NCI-H524 (cell line): ENCODE results near the gene NR5A1.
A peak's percentile ranks its signal among the peaks of the same experiment; 100 is the strongest.

Experiments used
- DNase-seq, 2 experiments: peaks; one replicate each; lab custom pipeline; 2025; lab: John Stamatoyannopoulos, UW

The NR5A1 gene

DNA sequence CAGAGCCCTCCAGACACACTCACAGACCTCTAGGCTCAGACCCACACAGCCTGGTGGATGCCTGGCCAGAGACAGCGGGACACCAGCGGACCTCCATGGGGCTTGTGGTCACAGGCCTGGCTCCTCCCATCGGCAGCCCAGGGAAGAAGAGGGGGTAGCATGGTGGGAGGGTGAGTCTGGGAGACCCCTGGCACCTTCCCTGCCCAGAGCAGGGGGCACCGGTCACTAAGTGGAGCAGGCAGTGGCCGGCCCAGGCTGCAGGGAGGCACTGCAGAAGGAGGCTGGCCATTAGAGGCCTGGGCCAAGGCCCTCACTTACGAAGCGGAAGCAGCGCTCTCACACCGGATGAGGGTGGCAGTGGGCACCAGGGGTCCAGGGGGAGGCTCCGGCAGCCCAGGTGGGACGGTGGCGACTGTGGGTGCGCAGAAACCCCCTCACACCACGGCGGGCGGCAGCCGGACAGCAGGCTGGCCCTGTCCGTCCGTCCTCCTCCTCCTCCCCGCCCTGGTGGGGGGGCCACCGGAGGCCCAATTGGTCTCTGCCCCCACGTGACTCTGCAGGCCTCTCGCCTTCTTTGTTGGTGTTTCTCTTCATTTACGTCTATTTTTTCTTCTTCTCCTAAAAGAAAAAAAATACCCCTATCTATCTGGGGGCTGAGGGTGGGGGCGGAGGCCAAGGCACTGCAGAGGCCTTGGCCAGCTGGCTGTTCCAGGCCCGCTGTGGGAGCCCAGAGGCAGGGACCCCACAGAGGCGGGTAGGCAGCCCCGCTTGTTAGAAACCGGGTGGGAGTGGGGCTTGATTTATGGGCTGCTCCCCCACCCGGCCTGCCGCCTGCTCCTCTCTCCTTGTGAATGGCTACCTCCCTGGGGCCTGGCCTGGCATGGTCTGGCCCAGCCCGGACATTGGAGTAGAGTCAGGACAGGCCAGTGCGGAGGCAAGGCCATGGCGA lies at the start of gene NR5A1:
Gene NR5A1, minus strand, starts transcription at position 469 of the 949 bp plus-strand sequence. CDS start 4,004 bp downstream, outside the sequence.
- no peak for DNase-seq

DNA sequence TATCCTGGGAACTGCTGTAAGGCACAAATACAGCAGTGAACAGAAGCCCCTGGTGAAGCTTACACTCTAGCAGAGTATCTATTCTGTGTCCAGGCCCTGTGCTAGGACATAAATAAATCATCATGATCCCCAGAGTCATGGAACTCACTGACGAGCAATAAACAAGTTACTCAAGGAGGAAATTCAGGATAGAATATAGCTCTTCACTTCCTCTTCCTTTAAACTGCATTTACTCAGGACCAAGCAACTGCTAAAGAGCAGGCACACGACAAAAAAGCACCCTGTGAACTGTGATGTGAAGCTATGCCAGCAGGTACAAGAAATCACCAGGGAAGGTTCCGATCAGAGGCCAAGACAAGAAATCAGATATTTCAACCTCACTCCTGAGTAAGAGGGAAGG lies 47.8 kb upstream of the NR5A1 start:
- no peak for DNase-seq

DNA sequence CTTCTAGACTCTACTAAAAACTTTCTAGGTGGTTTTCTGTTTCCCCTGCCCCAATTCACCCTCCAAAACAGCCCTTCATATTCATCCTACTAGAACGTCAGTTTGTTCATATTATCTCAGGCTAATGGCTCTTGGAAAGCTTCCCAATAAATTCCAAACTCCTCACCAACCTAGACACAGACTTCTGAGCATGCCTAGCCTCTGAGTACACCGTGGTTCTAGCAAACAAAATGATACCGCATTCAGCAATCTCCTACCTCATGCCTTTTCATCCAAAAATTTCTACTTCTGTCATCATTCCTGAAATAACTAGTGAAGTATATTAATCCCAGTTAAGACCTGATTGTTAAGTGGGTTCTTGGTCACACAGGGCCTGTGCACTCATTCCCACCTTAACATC lies 46.5 kb upstream of the NR5A1 start:
- DNase-seq, result no peak

DNA sequence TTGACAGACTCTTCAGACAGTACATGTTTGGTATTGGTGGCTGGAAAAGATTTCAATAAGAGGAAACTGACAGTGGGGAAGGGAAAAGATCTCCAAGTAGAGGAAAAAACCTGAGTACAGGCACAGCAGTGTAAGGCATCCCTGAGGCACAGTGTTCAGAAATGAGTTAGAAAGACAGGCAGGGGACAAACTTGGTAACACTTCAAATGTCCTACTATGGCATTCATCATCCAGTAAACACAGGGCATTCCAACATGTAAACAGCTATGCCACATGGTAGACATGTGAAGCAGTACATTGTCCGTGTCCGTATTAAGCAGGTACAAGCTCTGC lies 45.0 kb upstream of the NR5A1 start:
- DNase-seq, result no peak

DNA sequence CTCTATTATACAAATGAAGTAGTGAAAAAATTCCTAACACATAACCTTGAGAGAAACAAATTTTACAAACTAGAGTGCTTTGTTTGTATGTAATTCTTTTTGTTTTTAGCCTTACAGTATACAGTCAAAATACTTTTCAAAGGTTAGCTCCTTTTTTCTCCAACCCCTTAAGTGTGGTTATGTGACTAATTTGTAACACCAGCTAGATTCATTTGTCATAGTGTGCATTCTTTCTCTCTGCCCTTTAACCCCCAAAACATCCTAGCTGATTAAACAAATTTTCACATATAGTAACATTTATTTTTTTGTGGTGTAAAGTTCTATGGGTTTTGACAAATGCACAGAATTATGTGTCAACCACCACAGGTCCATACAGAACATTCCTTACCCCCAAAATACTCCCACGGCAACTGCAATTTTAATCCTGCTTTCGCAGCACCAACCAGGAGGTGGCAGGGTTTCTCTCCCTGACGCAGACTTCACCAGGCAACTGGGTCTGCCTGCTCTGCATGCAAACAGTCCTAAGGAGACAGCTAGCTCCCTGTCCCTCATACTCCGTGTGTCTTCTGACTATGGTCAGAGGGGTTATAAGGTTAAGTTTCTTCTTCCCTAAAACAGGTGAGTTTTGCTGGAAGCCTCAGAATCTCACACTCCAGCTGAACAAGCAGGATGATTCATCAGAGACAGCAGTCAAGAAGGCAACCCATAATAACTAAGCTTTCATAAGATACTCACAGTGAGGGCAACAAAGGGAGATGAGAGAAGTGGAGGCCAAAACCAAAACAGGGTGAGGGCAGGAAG lies 44.5 kb upstream of the NR5A1 start:
- peak; percentile 56 to 70 for DNase-seq

DNA sequence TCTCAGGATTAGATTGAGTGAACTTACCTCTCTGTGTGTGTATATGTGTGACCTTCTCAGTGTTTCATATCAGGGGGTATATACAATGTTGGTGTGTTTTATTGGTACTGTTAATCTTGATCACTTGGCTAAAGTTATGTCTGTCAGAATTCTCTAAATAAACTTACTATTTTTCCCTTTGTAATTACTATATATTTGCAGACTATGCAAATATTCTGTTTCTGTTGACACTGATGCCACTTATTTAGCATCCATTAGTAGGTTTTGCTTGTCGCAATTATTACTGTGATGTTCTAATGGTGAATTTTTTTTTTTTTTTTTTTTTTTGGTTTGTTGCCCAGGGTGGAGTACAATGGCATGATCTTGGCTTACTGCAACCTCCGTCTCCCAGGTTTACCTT lies 42.9 kb upstream of the NR5A1 start:
- no peak for DNase-seq

DNA sequence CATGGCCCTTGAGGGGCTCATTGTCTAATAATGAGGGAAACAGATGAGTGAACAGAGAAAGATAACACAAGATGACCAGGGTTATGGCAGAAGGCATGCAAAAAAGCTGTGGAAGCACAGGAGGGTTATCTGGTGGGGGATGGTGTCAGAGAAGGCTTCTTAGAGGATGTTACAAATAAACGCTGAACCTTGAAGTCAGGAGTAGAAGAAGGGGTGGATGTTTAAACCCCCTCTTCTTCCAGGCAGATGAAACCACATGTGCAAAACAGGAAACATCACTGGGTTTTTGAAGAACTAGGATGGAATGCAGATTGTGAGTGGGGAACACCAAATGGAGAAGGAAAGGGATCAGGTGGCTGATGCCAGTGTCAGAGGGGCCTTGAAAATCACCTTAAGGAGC lies 41.8 kb upstream of the NR5A1 start:
- DNase-seq, result no peak

DNA sequence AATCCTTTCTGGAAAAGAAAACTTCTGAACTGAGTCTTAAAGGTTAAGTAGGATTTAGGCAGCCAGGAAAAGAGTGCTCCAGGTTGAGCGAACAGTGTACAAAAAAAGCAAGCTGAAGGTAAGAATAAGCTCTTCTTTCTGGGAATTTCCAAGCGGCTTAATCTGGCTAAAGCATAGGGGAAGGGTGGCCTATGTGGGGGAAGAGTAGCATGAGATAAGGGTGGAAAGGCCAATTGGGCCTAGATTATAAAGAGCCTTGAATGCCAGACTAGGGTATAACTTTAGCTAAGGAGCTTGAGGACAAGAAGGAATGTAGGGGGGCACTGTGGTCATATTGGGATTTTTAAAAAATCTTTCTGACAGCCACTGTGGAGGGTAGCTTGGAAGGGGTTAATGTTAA lies 37.3 kb upstream of the NR5A1 start:
- no peak for DNase-seq

DNA sequence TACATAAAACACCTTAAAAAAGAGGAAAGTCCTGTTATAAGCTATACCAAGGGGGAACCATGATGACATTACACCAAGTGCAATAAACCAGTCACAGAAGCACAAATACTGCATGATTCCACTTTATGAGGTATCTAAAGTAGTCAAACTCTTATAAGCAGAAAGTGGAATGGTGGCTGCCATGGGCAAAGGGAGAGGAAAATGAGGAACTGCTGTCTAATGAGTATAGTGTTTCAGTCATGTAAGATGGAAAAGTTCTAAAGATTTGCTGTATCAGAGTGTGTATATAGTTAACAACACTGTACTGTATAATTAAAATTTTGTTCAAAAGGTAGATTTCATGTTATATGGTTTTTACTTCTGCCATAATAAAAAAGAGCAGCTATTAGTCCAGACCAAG lies 34.6 kb upstream of the NR5A1 start:
- DNase-seq, result no peak

DNA sequence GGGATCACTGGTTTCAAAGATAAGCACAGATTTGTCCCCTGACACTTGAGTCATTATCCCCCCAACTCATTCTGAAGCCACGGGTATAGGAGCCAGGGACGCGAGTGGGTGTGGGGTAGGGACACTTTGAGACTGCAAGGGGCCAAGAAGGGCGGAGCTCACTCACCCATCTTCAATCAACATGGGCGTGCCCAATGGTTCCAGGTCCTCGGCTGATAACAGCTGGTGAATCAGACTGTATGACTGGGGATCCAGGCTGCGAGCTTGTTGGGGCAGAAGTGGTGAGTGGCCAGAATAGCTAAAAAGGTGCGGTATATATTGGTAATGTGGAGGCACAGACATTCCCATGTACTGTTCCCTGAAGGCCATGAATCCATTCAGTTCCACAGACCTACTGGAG lies 30.7 kb upstream of the NR5A1 start:
- no peak for DNase-seq

DNA sequence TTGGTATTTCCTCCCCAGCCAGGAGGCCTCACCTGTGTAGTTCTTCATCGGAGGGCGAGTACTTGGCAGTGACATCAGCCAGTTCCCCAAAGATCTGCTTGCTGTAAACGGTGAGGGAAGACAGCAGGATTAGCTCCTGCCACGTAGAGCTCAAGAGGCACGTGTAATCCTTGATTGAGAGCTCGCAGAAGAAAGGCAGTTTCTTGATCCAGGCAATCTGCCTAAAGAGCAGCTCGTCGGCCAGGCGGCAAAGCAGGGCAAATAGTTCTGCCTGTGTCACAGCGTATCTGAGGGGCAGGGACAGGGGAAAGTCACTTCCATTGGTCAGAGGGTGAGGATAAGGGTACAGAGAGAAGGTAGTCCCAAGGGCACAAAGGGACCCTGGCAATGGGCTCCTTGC lies 28.6 kb upstream of the NR5A1 start:
- peak in 1 of 2 experiments; percentile 73 for DNase-seq

DNA sequence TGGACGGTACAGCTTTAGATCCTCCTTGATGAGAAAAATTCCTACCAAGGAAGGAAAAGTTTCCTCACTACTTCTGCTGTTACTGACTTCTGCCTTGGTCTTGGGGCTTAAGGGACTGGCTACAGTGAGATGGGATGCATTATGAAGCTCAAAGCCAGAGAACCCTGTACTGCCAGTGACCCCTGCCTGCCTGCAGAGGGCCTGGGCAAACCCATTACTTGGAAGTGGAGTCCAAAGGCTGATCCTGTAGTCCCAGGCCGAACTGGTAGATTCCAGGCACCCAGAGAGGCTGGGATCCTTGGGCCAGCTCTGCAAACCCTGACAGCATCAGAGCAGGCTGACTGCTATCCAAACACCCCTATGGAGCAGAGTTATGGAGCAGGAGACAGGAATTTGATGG lies 25.7 kb upstream of the NR5A1 start:
- DNase-seq, result no peak

DNA sequence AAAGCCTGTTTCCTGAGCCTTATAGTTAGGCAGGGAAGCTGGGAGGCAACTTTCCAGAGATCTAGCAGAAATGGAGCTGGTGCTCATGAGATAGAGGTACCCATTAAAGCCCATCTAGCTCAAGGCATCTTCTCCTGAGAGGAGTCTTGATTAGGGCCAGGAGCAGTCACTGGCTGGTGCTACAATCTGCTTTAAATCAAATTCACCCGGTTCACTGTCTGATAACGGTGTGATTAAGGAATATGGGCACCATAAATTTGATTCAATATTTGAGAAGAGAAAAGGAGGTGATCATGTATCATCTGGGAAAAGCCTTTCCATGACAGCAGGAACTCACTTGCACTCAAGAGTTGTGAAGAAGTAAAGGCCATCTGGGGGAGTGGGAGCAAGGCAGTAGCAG lies 23.9 kb upstream of the NR5A1 start:
- DNase-seq, result no peak

DNA sequence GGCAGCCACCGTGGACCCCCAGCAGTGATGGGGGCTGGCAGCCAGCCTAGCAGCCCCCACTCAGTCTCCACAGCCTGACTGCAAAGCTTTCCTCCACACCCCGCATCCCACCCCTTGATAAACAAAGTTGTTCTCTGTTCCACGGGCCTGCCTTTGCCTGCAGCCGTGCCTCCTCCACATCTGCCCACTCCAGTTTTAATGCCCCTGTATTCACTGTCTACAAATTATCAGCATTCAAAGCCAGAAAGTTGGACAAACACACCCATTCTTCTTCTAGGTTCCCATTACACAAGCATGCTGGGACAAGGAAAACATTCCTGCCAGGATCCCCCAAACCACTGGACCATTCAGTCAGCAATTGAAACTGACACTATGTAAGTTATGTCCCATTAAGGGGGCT lies 23.0 kb upstream of the NR5A1 start:
- no peak for DNase-seq

DNA sequence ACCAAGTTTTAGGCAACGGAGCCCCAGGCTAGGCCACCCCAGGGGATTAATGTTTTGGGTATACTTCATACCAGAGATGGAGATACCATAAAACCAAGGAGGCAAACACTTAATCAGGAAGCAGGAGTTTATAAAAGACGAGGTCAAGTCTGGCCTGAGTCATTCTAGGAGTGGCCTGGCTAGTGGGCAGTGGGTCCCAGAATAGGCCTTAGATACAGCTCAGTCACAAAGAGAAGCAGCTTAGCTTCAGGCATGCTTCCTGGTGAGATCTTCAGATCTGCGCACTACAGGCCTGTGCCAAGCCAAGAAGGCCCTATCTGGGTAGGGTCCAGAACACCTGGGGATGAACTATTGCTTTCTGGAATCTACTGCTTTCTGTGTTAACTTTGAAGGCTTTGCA lies 20.6 kb upstream of the NR5A1 start:
- no peak for DNase-seq

DNA sequence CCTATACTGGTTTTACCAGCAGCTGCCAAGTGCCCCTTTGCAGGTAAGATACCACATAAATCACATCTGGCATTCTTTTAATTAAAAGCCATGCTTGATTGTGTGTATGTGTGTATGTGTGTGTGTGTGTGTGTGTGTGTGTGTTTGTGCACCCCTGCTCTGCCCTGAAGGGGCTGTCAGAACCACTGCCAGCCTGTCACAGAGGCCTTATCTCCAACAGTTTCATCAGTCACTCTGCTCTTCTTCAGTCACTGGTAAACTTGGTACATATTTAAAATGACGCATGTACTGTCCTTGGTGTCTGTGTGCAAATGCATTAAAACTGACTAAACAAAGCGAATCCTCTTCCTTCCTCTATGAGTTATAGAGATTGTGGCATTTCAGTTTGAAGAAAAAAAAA lies 19.0 kb upstream of the NR5A1 start:
- DNase-seq, result no peak

DNA sequence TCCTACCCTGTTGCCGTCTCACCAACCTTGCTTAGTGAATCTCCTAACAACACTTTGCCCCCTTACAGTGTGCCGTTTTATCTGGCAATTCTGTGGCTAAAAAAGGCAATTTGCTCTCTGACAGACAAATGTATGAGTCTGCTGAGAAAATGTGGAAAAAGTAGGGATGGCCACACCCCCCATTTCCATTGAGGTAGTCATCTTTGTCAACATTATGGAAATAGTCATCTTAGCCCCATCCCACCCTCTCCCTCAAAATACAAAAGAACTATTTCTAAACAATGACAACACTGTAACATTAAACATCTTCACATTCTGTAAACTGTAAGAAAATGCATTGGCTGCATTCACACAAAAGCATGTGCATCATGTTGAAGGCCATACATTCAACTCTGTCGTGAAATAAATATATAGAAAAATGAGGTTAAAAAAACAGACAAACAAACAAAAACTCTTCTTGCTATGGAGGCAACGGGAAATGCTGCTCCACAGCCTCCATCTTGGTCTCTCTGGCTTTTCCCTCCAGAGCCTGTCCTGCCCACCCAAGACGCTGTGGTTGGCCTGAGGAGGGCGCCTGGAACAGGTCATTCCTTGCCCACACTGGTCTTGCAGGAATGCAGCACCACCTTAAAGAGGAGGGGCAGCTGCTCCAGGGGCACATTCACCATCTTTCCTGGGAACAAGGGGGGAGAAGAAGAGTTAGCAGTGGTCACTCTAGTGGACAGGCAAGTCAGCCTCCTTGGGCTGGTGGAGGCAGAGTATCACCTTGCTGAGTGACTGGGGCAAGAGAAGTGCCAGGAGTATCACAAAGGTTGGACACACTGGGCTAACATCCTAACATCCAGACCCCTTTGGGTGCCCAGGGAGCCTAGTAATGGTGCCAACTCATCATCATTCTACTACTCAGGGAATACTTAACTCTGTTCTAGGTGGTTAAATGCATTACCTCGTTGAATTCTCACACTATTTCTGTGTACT lies 15.2 kb upstream of the NR5A1 start:
- peak in 1 of 2 experiments; percentile 14 for DNase-seq

DNA sequence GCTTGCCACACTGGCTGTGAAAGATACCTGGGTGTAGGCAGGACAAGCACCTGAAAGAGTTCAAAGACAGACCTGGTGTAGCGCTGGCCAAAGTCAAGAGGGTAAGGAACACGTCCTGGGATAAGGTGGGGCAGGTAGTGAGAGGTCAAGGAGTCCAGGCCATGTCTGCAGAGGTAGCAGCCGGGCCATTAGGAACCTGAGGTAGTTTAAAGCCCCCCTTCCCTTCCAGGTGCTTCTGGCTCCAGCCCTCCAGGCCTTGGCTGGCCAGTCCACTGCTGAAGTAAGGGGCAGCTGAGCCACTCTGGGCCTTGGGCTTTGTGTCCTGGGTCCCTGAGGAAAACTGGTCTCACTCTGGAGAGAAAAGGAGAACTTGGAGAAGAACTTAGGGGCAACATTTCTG lies 13.9 kb upstream of the NR5A1 start:
- DNase-seq, result no peak

DNA sequence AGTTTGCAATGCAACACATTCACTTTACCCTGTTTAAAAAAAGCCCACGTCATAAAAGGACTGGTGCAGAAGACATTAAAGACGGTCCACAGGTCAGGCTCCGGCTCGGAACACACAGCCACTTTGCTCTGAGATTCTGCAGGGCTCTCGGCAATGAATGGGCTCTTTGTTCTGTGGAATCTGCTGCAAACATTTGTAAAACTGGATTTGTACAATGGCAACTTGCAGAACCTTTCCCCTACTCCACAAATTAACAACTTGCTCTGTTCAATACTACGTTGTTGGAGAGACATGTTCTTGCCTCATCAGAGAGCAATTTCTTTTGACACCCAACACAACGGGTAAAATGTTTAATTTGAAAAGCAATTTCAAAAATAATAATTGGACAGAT lies 13.0 kb upstream of the NR5A1 start:
- no peak for DNase-seq

DNA sequence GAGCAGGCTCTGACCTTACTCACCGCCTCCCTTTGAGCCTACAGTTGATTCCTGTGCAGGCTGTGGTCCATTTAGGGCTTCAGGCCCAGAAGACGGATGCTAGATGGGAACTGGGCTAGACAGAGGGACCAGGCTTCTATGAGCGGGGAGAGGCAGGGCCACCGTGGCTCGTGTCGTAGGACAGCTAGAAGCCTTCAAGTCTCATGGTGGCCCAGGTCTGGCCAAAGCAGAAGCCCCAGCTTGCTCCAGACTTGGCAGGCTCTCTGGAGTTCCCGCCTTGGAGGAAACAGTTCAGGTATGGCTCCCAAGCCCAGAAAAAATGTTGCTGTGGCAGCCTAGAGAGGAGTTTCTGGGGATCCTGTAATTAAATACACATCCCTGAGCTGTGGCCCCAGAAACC lies 10.9 kb upstream of the NR5A1 start:
- DNase-seq, result no peak

DNA sequence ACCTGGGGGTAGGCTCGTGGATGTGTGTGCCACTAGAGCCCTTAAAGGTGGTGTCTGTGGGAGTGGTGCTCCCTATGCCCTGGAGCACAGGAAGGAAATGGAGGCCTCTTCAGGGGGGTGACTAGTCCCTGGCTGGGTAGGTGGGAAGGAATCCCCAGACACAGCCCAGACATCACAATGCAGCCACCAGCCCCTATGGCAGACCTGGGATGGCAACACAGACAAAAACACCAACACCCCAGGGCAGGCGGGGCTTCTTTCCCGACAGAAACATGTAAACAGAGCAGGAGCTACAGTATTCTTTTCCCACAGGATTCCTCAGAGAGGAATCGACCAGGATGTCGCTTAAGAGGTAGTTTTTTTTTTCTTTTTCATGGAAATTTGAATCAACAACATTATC lies 10.4 kb upstream of the NR5A1 start:
- DNase-seq, result no peak

DNA sequence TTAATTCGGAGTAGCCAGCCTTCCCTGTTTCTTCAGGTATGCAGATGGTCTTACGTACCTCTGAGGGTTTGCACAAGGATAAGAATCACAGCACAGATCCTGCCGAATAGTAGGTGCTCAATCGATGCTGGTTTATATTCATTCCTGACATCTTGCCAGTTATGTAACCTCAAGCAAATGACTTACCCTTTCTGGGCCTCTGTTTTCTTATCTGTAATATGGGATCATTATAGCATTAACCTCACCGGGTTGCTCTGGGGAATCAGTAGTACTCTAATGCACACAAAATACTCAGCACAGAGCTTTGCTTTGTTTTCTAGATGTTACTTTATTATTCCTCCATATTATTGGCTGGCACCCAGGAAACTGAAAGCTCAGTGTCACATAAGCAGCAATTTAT lies 7.7 kb upstream of the NR5A1 start:
- no peak for DNase-seq
